GM18526 (cell line): ENCODE results near the gene TRNT1.

ENCODE experiments used
- POLR2A ChIP-seq: IDR thresholded peaks from 3 replicates; pipeline ENCODE4 v1.6.1; 2011; ENCODE audit not compliant: insufficient read length; ENCODE audit errors: extremely low read depth

The TRNT1 gene

DNA sequence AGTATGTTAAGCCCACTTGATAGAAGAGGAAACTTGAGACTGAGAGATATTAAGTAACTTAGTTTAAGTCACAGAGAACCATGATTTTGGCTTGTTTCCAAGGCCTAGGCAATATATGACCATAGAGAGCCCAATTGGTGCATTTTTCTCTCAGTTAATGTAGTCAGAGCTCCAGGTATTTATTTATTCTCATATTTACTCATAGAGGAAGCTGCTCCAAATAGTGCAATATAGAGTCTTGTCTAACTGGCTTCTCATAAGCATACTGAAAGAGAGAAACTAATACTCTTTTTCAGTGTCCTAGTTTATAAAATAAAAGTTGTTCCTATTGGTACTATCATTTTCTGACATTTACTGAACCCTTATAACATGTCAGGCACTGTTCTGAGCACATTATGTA, 15.2 kb downstream of the TRNT1 start:
- TF ChIP-seq POLR2A, result no peak

DNA sequence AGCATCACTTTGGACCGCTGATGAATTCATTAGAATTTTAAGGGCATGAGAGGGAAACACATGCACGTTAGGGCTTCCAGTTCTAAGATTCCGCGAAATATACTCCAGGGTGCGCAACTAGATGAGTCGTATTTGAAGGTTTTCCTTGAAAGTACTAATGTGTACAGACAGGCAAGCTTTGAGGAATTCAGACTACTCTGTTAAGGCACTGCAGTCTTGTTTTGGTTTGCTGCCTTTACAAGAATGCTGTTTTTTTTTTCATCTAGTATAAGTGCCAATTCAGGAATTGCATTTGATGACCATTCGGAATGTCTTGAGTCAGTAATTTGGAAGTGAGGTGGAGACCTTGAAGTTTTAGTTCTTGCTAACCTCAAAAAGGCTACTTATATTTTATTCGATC, 19.1 kb downstream of the TRNT1 start:
- no peak for TF ChIP-seq POLR2A

DNA sequence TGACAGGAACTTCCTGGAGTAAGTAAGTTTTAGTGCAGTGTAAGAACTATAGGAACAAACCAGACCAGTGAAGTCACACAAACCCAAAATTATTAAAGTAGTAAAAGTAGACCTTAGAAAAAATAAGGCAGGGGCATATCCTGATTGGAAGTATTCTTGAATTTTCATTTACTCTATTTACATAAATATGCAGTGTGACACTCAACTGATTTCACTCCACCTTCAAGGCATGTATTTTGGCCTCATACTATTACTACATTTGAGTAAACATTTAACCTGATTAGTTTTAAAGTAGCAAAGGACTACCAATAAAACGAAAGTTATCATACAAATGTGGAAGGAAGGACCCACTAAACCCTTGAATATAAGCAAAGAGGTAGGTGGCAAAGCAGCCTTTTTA, 22.8 kb downstream of the TRNT1 start:
- TF ChIP-seq POLR2A, result no peak

DNA sequence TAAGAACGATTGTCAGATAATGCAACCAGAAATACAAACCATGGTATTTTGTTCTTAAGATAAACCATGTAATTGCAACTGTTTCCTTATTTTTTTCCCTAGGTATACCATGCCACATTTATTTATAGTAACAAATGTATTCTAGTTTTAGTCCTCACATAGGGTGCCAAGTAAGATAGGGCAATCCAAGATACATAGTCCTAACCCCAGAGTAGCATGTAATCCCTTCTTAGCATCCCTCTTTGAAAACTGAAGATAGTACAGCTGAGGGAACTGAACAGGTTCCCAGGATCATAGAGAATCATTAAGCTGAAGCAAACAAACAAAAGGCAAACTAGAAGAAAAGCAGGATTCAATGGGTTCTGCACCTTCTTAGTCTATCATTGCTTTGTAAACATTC, 24.8 kb downstream of the TRNT1 start:
- TF ChIP-seq POLR2A, result no peak

DNA sequence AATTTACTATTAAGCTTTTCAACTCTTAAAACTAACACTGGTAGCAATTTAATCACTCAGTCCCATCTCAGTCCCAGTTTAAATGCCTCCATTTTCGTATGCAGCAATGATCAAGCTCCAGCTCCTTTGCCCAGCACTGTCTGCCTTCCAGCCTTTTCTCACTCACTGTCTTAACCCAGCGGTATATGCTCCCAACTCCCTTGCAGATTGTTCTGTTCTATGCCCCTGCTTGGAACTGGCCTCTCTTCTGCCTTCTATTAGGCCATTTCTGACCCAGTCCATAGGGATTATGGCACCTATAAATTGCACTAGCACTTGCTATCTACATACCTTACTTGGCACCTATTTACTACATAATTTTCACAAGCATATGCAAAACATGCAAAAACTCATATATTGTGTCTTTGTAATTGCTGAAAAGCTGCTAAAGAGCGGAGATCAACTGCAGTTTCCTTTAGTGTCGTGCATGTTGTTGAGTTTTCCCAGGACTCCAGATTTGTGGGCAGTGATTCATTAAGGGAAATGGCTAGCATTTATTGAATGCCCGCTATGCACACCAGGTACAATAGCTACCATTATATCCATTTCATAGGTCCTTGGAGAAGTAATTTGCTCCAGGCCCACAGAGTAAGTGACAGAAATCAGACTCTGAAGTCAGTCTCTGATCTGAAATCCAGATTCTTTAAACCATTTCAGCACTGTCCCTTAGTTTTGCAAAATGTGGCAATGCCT, 28.3 kb downstream of the TRNT1 start:
- no peak for TF ChIP-seq POLR2A

DNA sequence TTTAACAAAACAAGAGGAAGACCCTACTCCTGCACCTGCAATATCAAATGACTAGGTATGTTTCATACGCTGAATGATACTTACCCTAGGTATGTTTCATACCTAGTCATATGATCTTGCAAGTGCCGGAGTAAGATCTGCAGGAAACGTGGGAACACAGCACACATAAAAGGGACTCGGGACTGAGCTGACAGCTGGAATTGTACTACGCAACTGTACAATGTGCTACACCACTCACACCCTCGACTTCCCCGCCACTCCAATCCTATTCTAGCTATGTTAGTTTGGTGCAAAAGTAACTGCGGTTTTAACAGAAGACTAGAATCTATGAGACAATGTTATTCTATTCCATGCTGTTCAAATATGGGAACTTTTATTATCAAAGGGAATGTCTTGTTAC, 30.7 kb downstream of the TRNT1 start:
- no peak for TF ChIP-seq POLR2A

DNA sequence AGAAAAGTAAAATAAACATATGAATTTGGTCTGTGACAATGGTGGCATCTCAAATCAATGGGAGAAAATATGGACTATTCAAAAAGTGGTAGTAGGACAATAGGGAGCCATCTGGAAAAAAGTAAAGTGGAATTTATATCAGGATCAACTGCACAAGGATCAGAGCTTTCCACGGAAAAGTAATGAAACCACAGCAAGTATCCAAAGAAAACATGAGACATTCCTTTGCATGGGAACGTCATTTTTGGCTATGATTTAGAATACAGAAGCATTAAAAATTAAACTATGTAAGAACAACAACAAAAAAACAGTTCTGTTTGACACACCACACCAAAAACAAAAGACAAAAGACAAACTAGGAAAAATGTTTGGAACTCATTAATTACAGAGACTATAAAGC, 34.1 kb downstream of the TRNT1 start:
- no peak for TF ChIP-seq POLR2A

DNA sequence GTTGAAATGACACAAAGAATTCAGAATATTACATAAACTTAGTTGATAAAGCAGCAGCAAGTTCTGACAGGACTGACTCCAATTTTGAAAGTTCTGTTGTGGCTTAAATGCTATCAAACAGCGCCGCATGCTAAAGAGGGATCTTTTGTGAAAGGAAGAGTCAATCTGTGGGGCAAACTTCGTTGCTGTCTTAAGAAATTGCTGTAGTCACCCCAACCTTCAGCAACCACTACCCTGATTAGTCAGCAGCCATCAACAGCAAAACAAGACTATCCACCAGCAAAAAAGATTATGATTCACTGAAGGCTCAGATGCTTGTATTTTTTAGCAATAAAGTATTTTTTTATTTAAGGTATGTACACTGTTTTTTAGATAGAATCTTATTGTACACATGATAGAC, 38.5 kb downstream of the TRNT1 start:
- no peak for TF ChIP-seq POLR2A

DNA sequence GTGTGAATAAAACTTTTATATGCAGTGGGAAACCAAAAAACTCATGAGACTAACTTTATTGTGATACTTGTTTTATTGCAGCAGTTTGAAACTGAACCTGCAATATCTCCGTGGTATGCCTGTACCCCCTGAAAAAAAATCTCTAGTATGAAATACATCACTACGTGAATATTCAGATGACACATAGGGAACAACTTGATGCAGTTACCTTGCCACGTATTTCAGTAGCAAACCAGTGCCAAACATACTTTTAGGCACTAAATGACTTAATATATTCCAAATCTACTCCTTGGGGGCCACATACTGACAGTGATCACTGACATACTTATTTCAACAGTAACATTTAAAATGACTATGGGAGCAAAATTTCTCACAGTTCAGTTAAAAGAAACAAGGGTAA, 38.9 kb downstream of the TRNT1 start:
- TF ChIP-seq POLR2A, result no peak

DNA sequence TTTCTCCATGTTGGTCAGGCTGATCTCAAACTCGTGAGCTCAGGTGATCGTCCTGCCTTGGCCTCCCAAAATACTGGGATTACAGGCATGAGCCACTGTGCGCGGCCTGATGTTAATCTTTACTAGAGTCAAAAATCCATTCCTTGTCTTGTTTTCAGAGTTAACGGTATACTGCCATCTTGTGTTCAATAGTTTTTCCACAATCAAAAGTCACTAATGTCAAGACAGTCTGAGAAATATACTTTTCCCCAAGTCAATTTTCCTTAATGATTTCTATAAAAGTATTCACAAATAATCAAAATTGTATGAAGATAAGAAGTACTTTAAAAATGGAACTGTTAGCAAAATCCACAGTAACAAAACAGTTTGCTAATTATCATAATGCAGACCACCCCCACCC, 44.3 kb downstream of the TRNT1 start:
- TF ChIP-seq POLR2A, result no peak

DNA sequence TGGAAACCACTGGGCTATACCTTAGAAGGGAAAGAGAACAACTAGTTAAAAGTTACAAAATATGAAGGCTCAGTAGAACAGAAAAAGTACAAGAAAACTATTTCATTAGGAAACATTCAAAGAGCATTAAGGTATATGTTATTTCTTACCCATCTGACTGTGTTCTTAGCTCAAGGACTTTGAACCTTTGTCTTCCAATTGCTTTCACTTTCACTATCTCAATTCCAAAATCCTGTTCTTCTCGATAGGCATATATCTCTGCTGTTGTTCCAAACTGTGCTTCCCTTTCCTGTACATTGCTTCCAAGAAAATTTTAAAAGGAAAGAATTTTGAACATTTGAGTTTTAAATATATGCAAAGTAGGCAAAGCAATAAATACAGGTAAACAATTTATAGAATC, 45.9 kb downstream of the TRNT1 start:
- no peak for TF ChIP-seq POLR2A

DNA sequence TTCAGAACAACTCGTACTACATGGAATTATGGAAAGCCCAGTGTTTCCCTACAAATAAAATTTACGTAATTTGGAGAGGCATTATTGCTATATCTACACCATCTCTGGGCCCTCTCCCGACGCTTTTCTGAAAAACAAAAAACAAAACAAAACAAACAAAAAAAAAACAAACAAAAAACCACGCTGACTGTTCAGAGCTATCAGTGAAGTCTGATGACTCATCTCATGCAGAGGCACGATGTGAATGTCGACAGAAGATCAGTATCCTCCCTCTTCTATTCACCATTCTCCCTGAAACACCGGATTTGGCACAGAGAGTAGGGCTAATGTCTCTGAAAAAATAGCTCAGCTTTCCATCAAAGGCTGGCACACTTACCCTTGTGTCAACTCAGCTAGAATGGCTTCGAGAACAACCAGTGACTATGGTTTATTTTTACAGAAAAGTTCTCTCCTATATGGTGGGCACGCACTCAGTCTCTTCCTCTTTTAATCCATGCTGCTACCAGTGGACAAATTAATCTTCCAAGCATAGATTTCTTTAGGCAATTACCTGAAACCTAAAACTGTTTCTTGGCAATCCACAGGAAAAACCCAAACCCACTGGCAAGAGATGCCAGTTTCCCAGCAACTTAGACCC, 51.2 kb downstream of the TRNT1 start:
- no peak for TF ChIP-seq POLR2A

DNA sequence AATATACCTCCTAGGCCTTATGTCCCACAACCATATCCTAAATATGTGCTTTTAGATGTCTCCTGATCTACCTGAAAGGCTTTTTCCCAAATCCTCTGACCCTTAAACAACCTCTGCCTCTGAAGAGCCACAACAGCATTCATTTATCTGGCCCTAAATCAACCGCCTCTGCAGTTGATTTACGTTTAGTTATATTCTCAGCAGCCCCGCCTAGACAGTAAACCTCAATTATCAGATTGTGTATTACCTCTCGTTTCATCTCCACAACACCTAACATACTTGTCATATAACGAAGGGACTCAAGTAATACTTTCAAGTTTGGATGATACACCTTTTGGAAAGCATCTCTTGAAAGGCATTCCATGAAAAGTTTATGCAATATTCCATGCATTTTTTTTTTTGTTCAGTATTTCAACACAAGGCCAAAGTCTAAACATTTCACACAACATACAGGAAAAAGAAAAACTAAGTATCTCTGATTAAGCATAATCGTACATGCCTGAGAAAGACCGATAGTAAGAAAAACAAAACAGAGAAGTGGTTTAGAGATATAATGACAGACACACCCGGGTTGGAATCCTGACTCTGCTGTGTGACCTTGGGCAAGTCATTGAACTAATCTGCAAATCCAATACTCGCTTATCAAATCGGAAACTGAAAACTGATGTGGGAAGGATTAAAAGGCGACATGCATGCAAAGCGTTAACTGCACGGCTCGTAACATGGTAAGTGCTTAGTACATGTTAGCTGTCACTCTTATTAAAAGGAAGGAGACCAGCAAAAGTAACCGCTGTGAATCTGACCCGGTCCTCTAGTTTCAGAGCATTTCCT, 52.0 kb downstream of the TRNT1 start:
- no peak for TF ChIP-seq POLR2A

DNA sequence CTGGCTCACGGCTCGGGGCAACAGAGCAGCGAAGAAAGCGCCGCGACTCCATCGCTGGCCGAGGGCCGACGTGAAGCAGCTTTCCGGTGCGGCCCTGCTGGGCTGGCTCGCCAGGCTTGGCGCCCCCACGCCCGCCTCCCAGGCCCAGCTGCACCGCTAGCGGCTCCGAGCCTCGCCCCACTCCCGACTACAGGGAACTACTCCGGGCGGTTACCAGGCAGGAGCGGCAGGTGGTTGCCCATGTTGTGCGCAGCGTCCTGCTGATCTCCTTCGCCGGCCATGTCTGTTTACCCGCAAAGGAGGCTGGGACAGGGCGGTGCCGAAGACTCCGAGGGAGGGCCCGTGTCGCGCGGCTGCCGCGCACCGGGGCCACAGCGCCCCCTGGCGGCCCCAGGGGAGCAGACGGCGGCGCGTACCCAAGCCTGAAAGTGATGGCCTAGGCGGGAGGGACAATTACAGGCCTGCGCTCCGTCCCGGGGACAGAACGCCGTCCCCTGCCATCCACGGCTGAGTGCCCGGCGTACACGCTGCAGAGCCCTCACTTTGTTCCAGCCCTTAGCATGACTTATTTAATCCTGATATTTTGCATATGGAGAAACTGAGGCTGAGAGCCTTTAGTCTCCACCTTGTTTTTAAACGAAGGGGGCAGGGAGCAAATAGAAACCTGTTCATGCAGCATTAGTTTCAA, 52.8 kb downstream of the TRNT1 start, which contains the start of gene CRBN:
Gene CRBN, minus strand, starts transcription at position 285 of the 688 bp plus-strand sequence. Its CDS starts 4 bp downstream, at position 281.
- TF ChIP-seq POLR2A, result peak; percentile 81

DNA sequence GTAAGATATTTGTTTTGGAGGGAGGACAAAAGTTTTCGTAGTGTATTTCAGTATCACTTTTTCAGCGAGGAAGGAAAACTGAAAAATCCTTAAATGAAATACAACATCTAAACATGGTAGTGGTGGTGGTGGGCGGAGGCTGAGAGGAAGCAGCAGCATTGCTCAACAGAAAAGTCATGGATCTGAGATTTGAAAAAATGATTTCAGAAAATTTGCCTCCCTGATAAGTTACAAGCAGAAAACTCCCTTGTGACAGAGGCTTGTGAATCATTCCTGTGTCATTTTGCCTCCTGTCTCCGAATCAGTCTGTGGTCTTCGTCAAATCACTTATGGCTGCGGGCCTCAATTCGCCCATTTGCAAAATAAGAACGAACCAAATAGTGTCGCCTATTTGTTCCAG, 53.7 kb downstream of the TRNT1 start:
- no peak for TF ChIP-seq POLR2A
